Suppressor macrophage (primary cell): Measurements from ENCODE around the gene ERAS.
A peak's percentile ranks its signal among the peaks of the same experiment; 100 is the strongest.
"Not testable (repeated sequence)": the region's sequence is repeated elsewhere in the genome, so short reads cannot be mapped to it uniquely, and the experiment has no call there.

Source experiments
- DNase-seq, 4 experiments: peaks; one replicate each; pipeline ENCODE4 v3.0.0-alpha.2; 2020 to 2022

The ERAS gene

GRCh38 chrX:48833542-48834138, 7.3 kb downstream of the ERAS start:
- DNase-seq = peak; percentile 12 to 41 (median 38)

GRCh38 chrX:48834383-48834709, 8.0 kb downstream of the ERAS start:
- no peak for DNase-seq

GRCh38 chrX:48835524-48836329, 9.4 kb downstream of the ERAS start, which contains the start of gene PCSK1N:
Gene PCSK1N (minus strand): TSS chrX:48835610. CDS start chrX:48835532, 78 bp downstream.
- no peak for DNase-seq

GRCh38 chrX:48839686-48840085, 13.4 kb downstream of the ERAS start:
- DNase-seq = no peak

GRCh38 chrX:48848847-48849246, 22.5 kb downstream of the ERAS start:
- no peak for DNase-seq

- no peak for DNase-seq
Measured at GRCh38 chrX:48852857-48853256, 26.5 kb downstream of the ERAS start.

- DNase-seq = not testable (repeated sequence)
Measured at GRCh38 chrX:48853494-48853893, 27.2 kb downstream of the ERAS start.

- not testable (repeated sequence) for DNase-seq
Measured at GRCh38 chrX:48854121-48854804, 27.9 kb downstream of the ERAS start.

GRCh38 chrX:48854898-48855297, 28.6 kb downstream of the ERAS start:
- peak in 2 of 4 experiments; percentile 1 to 5 for DNase-seq

- no peak for DNase-seq
Measured at GRCh38 chrX:48864210-48864609, 37.9 kb downstream of the ERAS start.

GRCh38 chrX:48872017-48872416, 45.7 kb downstream of the ERAS start:
- not testable (repeated sequence) for DNase-seq

GRCh38 chrX:48876944-48877343, 50.6 kb downstream of the ERAS start:
- DNase-seq = peak; percentile 23 to 67 (median 51)
